ENCODE data around the gene DAP. TPM values are rescaled to one million over a fixed set of nuclear protein-coding genes. Genes with fewer than 3 reads are reported as not detected.

DAP gene
- total and polyA plus RNA-seq, 2 of the 4 experiments (the other 2 are of a cell fraction), result 49.6 to 189 TPM

- Histone ChIP-seq H2BK120ac (ENCODE audit: low read depth, low read length) (no peak overlapping the region), H3K4me2 (ENCODE audit: low read depth, low read length) (no peak overlapping the region), H2BK15ac (ENCODE audit: low read depth, low read length) (no peak overlapping the region), H3K4ac (ENCODE audit: low read depth, low read length) (no peak overlapping the region), H3K23ac (ENCODE audit: low read depth, low read length) (no peak overlapping the region), H3K9me1 (ENCODE audit: insufficient read depth, low read length) (peaks cover 8% of the 10 kb centered on the region), H3K9me3 (ENCODE audit: control insufficient read depth, insufficient read depth, low read length) (no peaks in the 10 kb centered on the region), H4K20me1 (ENCODE audit: insufficient read depth, low read length) (peaks cover 28% of the 10 kb centered on the region; the same call in 1 of the 2 replicates), H3K79me1 (ENCODE audit: low read depth in 1 of 2, low read length in 2 of 2) (peaks cover 8 to 41% of the 10 kb centered on the region in 2 experiments; a peak in 3 of 4 replicates), H4K5ac (ENCODE audit: low read depth, low read length) (no peak overlapping the region), H3K36me3 (ENCODE audit: control insufficient read depth, insufficient read depth, low read length) (peaks cover 23% of the 10 kb centered on the region), H4K91ac (ENCODE audit: insufficient read depth, low read depth, low read length) (no peak overlapping the region), H3K18ac (ENCODE audit: low read depth, low read length) (no peak overlapping the region), H3K56ac (ENCODE audit: extremely low read depth, insufficient read depth, low read length) (no peak overlapping the region), H2BK5ac (ENCODE audit: low read depth, low read length, poor library complexity, severe bottlenecking) (no peak overlapping the region), H2BK20ac (ENCODE audit: low read depth, low read length) (no peak overlapping the region), H3K4me1 (ENCODE audit: control insufficient read depth, insufficient read depth, low read length) (no peaks in the 10 kb centered on the region; the same call in 1 of the 2 replicates), H3K4me3 (ENCODE audit: insufficient read depth, low read depth, low read length) (no peak overlapping the region), H3K27me3 (ENCODE audit: control insufficient read depth, insufficient read depth, low read length) (no peaks in the 10 kb centered on the region), H3K9ac (ENCODE audit: low read depth, low read length) (no peak overlapping the region), H2AFZ (replicated peaks; ENCODE audit: low read length, poor library complexity) (no peak overlapping the region), H2AK9ac (replicated peaks; ENCODE audit: low read depth, low read length, poor library complexity) (no peak overlapping the region), H3K14ac (replicated peaks; ENCODE audit: low read depth, low read length) (no peak overlapping the region), H3K27ac (ENCODE audit: insufficient read depth, low read length) (no peak overlapping the region), H2AK5ac (ENCODE audit: low read depth, low read length) (no peak overlapping the region), H4K8ac (ENCODE audit: low read depth in 2 of 2, low read length in 2 of 2) (no peak overlapping the region)
- DNase-seq (no peak), ATAC-seq (ENCODE audit: low read depth) (no peak)
- ChIA-PET POLR2A (ENCODE audit: unreplicated experiment) (no interaction called here), CTCF (no interaction called here)
- intact Hi-C loops (cut with micrococcal nuclease) (no loop called here), dilution Hi-C loops (cut with HindIII; ENCODE audit: low sequenced_read_pairs, unreplicated experiment) (no loop called here), in situ Hi-C loops (cut with MboI; ENCODE audit: low sequenced_read_pairs) (no loop called here)
- no CpG with 5 or more reads among the region's 7 CpGs for WGBS, 2 experiments (ENCODE audit: extremely low coverage in 2 of 2, insufficient read length in 1 of 2)
- TF ChIP-seq RAD21 (IDR thresholded peaks at IDR 0.05; ENCODE audit: low read length) (no peak), USF2 (IDR thresholded peaks at IDR 0.05; ENCODE audit: low read depth, low read length) (no peak), CHD1 (IDR thresholded peaks at IDR 0.05; ENCODE audit: low read depth, low read length) (no peak), MAFK (IDR thresholded peaks at IDR 0.05; ENCODE audit: low read depth, low read length) (no peak), NFE2L2 (IDR thresholded peaks at IDR 0.05; ENCODE audit: low read depth, low read length) (no peak), MAZ (IDR thresholded peaks at IDR 0.05; ENCODE audit: borderline replicate concordance, low read depth, low read length) (no peak), ELK1 (IDR thresholded peaks at IDR 0.05; ENCODE audit: borderline replicate concordance, low read depth, low read length) (no peak), FOS (IDR thresholded peaks at IDR 0.05; ENCODE audit: low read depth, low read length) (no peak), CTCF (conservative IDR thresholded peaks at IDR 0.05; ENCODE audit: low read depth, low read length) (no peak), MXI1 (IDR thresholded peaks at IDR 0.05; ENCODE audit: borderline replicate concordance, low read depth, low read length) (no peak), RFX5 (IDR thresholded peaks at IDR 0.05; ENCODE audit: low read depth, low read length) (no peak), RCOR1 (IDR thresholded peaks at IDR 0.05; ENCODE audit: insufficient replicate concordance, low read length) (no peak), POLR2A (IDR thresholded peaks at IDR 0.05; ENCODE audit: low read depth, low read length) (no peak), SMC3 (IDR thresholded peaks at IDR 0.05; ENCODE audit: low read depth, low read length) (no peak), BHLHE40 (IDR thresholded peaks at IDR 0.05; ENCODE audit: low read depth, low read length) (no peak), CEBPB (IDR thresholded peaks at IDR 0.05; ENCODE audit: low read depth, low read length) (no peak)
- no TSS peak for BruUV-seq (replicated peaks)
These were observed 118.7 kb downstream of the DAP start for GRCh38 chr5:10642367-10642766.
